IPS-NIHi11 (cell line): ENCODE results near the gene JAKMIP3.
"Not testable (repeated sequence)": the region's sequence is repeated elsewhere in the genome, so short reads cannot be mapped to it uniquely, and the experiment has no call there.

Experiments used
- DNase-seq: peaks from one replicate; pipeline ENCODE4 v3.0.0; 2012; ENCODE audit warnings: mixed read lengths, low spot score

Gene JAKMIP3

DNA sequence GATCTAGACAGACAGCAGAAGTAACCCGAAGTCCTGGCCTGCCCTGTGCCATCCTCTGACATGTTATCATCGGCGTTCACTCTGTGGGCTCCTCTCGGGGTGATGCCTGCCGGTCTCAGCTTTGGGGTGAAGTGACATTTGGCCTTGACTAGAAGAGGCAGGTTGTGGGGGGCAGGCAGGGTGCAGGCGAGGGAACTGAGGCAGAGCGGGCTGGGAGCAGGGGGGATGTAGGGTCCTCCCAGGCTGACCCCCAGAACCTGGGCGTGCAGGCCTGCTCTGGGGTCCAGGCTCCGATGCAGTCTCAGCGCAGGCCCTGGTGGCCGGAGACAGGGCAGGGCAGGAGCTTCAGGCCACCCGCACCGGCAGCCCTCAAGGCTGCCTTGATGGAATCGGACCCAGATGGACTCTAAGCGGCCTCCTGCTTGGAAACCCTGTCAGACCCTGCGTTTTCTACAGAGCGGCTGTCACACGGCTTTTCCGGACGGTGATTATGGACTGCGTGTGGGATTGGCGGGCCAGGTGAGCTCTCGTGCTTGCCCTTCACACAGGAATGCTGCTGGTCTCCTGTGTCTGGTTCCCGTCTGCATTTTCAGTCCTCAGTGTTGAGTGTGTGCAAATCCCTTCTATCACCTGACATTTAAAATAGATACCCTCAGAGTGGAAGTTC, 842 bp upstream of the JAKMIP3 start:
- no peak for DNase-seq

DNA sequence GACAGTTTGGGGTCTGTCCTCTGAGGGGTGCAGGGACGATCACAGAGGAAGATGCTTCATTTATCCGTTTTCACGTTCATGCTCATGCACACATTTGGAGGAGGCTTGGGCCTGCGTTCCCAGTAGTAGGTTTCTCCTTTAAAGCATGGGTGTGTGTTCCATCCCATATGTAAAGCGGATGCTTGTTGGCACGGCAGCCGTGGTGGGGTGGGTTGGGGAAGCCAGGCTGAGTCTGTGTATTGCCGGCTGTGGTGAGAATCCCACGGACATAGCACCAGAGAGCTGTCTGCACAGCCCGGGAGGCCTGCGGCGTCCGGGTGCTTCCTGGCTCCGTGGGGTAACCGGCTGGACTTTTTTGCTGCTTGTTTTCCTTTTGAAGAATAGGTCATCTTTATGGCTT, 440 bp downstream of the JAKMIP3 start:
- DNase-seq: no peak

DNA sequence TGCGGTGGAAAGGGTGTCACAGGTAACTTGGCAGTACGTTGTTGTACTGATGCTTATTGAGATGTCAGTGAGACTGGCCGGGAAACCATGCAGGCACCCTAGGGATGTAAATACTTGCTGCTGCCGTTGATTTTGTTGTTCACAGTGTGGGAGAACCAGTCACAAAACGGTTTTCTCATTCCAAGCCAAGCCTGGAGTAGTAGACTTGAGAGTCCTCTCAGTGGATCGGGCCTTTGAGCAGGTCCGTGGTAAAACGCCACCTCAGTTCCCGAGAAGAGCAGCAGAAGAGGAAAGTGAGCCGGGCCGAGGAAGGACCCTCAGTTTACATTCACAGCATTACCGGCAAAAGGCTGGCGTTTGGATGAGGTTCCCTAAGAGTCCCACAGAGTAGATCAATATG, 1.1 kb downstream of the JAKMIP3 start:
- no peak for DNase-seq

DNA sequence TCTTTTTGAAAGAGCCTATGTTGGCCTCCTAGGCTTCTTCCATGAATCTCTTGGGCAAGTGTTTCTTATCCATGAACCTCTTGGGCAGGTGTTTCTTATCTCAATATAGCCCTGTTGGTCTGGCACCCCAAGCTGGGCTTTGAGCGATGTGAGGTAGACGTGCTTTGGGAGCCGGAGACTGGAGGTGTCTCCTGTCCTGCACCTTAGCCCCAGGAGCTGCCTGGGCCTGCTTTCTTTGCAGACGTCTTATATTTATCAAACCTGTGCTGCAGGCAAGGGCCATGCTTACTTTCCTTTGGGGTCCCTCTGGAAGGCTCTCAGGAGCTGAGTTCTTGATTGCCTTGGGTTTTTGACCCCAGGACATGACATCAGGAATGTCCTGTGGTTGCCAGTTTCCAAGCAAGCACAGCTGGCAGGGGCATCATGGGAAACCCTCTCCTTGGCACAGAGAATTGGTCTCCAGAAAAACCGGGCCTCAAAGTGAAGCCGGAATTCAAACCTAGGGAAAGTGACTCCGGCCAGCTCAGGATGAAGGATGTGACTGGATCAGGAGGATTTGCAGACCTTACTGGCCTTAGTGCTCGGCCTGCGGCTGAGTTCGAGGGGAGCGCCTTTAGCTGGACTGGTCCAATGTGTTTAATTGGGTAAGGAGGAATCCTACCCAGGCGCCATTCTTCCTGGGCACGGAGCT, 2.8 kb downstream of the JAKMIP3 start:
- no peak for DNase-seq

DNA sequence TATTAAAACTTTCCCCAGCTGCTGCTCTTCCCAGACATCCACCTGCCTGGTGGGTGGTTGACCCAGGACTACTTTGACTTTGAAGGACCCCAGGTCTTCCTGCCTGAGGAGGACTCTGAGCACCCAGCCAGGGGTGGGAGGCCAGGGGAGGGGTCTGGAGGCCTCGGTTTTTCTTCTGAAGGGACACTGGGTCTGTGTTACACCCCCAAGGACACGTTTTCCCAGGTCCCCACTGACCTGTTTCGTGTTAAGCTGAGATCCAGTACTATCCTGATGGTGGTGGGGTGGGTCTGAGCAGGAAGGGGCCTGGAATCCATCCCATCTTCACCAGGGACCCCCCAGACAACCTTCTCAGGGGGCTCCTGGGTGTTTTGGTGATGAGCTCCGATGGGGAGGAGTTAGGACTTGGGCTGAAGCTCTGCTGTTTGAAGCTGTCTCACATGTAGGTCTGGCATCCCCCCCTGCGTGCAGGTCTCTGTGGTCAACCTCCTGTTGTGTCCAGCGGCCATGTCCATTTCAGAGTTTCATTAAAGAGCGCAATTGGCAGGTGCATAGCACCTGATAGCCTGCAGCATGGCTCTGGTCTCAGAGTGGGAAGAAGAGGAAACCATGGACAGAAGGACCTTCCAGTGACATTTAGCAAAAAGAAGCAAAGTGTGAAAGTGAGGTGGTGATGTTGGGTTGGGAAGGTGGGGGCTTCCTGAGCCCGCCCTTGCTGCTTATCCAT, 3.5 kb downstream of the JAKMIP3 start:
- no peak for DNase-seq

DNA sequence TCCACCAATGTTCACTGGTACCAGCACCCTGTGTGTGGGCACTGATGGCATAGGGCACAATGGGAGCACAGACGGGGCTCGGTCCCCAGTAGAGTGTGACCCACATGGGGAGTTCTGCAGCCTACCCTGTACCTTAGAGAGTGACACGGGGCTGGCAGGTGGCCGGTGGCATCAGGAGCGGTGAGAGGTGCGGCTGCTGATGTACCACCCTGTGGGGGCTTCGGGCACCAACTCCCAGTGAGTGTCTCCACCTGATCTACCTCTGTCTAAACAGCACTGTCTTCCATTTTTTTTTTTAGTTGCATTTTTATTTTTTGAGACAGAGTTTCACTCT, 4.1 kb downstream of the JAKMIP3 start:
- no peak for DNase-seq

DNA sequence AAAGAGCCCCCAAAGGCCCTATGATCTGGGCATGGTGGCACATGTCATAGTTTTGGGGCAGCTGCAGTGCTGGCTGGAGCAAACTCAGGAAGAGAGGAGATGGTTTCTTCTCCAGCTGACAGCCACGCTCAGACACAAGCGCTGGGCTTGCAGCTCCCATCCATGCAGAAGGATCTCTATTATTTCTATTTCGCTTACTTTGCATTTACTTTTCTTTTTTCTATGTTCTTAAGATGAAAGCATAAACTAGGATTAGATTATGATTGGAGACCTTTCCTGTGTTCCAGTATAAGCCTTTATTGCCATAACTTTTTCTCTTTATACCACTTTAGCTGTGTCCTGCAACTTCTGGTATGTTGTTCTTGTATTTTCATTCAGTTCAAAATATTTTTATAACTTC, 5.0 kb downstream of the JAKMIP3 start:
- no peak for DNase-seq

DNA sequence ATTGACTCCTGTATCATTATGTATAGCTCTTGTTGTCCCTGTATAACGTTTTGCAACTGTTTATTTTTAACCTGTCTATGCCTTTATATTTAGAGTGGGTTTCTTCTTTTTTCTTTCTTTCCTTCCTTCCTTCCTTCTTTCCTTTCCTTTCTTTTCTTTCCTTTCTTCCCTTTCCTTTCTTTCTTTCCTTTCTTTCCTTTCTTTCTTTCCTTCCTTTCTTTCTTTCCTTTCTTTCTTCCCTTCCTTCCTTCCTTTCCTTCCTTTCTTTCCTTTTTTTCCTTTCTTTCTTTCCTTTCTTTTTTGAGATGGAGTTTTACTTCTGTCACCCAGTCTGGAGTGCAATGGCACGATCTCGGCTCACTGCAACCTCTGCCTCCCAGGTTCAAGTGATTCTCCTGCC, 5.9 kb downstream of the JAKMIP3 start:
- no peak for DNase-seq

DNA sequence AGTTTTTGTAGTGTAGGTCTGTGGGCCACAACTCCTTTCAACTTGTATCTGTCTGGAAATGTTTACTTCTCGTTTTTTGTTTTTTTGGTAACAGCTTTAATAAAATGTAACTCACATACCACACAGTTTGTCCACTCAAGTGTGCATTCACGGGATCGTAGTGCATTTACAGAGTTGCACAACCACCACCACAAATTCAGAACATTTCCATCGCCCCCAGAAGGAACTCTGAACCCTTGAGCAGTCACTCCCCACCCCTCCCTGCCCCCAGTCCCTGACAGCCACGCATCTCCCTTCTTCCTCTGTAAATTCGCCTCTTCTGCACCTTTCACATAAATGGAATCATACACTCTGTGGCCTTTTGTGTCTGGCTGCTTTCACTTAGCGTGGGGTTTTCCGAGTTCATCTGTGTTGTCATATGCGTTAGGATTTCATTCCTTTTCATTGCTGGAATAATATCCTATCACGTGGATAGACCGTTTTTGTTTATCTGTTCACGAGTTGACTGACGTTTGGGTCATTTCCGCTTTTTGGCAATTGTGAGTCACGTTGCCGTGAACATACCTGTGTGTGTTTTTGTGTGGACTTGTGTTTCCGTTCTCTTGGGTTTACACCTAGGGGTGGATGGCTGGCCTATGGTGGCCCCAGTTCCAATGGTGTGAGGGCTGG, 10.3 kb downstream of the JAKMIP3 start:
- DNase-seq: no peak

DNA sequence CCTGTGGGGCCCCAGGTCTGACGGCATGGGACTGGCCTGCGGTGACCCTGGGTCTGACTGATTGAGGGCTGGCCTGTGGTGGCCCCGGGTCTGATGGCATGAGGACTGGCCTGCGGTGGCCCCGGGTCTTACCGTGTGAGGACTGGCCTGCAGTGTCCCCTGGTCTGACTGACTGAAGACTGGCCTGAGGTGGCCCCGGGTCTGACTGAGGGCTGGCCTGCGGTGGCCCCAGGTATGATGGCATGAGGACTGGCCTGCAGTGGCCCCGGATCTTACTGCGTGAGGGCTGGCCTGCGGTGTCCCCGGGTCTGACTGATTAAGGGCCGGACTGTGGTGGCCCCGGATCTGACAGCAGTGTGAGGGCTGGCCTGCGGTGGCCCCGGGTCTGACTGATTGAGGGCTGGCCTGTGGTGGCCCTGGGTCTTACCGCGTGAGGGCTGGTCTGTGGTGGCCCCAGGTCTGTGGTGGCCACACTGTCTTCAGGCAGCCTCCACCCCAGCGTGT, 10.9 kb downstream of the JAKMIP3 start:
- no peak for DNase-seq

DNA sequence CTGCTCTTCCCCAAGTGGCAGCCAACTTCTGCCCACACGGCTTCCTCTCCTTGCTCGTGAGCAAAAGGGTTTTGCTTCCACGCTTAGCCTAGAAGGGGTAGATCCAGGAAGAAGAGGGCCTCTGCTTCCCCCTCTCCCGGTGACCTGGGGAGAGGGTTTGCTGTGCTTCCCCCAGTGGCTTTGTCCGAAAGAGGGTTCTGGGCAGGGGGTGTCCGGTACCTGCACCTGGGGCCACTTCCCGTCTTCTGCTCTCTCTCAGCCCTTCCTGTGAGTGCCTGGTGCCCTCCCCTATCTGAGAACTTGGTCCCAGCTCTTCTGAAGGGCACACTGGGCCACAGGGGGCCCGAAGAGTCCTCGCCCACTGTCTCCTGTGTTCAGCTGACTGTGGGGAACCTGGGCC, 11.3 kb downstream of the JAKMIP3 start:
- no peak for DNase-seq

DNA sequence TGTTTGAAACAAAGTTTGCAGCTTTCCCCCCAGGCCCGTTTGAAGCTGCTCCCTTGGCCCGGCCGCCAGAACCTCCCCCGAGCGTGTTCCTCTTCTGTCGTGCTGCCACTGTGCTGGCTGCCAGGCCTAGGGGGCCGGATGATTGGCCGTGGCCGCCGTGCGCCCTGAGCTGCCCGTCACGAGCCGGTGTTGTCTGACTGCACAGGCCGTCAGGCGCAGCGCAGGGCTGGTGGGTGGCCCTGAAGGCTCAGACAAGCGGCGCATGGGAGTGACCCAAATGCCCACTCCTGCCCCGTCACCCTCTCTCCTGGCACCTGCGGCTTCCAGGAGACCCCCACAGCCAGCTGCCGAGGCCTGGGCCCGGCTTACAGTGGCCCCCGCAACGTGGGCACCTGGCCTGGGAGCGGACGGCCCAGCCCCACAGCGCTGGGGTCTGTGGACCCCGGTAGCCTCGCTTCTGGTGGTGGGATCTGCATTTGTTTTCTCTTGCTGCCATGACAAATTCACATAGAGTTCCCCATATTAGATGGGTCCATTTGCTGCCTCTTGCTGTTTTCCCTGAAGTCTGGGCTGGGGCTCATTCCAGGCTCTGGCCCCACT, 13.1 kb downstream of the JAKMIP3 start:
- no peak for DNase-seq

DNA sequence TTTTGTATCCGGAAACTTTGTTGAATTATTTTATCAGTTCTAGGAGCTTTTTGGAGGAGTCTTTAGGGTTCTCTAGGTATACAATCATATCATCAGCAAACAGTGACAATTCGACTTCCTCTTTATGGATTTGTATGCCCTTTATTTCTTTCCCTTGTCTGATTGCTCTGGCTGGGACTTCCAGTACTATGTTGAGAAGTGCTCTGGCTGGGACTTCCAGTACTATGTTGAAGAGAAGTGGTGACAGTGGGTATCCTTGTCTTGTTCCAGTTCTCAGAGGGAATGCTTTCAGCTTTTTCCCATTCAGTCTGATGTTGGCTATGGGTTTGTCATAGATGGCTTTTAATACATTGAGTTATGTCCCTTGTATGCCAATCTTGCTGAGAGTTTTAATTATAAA, 18.6 kb downstream of the JAKMIP3 start:
- DNase-seq: not testable (repeated sequence)

DNA sequence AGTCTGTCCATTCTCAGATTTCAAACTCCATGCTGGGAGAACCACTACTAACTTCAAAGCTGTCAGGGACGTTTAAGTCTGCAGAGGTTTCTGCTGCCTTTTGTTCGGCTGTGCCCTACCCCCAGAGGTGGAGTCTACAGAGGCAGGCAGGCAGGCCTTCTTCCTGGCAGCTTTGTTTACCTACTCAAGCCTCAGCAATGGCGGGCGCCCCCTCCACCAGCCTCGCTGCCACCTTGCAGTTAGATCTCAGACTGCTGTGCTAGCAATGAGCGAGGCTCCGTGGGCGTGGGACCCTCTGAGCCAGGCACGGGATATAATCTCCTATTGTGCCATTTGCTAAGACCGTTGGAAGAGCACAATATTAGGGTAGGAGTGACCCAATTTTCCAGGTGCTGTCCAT, 27.5 kb downstream of the JAKMIP3 start:
- DNase-seq: not testable (repeated sequence)

DNA sequence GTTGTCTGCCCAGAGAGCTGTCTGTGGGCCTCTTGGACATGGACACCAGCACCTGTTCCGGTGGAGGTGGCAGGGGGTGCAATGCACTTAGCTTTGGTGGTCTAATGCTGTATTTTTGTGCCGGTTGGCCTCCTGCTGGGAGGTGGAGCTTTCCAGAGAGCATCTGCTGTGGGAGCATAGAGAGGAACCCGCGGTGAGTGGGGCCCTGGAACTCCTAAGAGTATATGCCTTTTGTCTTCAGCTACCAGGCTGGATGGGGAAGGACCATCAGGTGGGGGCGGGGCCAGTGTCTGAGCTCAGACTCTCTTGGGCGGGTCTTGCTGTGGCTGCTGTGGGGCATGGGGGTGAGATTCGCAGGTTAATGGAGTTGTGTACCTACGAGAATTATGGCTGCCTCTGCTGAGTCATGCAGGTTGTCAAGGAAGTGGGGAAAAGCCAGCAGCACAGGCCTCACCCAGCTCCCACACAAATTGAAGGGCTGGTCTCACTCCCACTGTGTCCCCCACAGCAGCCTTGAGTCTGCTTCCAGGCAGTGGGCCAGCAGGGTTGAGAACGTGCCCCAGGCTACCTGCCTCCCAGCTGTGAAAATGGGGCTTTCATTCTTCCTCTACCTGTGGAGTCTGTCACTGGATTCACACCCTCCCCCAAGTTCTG, 29.0 kb downstream of the JAKMIP3 start:
- DNase-seq: no peak

DNA sequence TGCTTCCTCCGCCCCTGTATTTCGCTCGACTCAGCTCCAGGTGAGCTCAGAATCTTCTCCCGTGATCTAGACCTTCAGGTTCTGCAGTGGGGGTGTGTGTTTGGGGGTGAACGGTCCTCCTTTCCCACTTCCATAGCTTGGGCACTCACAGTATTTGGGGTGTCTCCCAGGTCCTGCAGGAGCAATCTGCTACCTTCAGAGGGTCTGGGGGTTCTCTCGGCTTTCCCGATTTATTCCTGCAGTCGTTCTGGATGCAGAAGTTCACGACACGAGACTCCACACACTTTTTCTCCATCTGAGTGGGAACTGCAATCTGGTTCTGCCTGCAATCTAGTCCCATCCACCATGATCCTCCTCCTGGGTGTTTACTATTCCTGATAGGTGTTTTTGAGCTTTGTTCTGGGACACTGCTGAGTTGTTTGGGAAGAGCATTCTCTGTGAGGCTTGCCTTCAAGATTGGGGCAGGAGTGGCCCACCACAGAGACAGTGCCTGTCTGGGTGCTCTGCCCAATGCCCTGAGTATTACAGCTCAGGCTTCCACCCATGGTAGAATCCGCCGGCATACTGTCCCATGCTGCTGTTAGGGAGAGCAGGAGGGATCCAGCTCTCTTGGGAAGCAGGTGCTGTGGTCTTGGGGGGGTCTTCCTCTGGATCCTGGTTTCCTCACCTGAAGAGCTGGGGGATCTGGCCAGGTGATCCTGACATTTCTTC, 29.8 kb downstream of the JAKMIP3 start:
- no peak for DNase-seq

DNA sequence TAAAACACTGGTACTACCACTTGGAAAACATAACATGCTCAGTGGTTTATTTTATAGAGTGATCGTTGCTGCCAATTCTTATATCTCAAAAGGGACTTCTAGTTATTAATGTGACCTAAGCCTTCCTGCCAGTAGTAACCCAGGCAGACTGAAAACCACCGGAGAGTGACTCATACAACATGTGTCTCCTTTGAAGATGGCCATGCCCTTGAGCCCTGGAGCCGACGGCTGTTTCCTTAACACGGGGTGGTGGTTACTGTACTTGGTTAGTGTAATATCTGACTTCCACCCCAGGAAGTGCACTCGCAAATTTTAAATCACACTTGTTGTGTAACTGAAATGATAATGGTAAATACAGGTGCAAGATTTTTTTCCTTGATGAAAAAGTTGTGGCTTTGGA, 30.5 kb downstream of the JAKMIP3 start:
- DNase-seq: no peak

DNA sequence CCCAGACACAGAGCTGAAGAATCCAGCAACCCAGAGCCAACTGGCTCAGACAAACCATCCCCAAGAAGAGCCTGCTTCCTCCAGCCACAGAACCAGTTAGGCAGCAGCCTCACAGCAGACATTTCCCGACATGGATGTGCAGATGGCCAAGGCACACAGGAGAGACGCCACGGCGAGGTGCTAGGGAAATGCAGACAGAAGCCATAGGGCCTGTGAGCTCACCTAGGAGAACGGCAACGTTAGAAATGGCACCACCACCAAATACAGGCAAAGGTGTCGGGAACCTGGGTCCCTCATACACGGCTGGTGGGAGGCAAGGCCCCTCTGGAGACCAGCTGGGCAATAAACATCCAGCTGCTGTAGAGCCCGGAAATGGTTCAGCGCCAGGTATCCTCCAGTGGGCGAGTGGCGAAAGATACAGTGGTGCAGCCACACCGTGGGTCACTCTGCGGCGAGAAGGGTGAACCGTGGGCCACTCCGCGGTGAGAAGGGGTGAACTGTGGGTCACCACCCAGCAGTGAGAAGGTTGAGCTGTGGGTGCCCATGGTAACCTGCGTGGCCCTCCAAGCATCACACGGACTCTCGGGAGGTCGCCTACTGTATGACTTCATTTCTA, 31.2 kb downstream of the JAKMIP3 start:
- DNase-seq: no peak

DNA sequence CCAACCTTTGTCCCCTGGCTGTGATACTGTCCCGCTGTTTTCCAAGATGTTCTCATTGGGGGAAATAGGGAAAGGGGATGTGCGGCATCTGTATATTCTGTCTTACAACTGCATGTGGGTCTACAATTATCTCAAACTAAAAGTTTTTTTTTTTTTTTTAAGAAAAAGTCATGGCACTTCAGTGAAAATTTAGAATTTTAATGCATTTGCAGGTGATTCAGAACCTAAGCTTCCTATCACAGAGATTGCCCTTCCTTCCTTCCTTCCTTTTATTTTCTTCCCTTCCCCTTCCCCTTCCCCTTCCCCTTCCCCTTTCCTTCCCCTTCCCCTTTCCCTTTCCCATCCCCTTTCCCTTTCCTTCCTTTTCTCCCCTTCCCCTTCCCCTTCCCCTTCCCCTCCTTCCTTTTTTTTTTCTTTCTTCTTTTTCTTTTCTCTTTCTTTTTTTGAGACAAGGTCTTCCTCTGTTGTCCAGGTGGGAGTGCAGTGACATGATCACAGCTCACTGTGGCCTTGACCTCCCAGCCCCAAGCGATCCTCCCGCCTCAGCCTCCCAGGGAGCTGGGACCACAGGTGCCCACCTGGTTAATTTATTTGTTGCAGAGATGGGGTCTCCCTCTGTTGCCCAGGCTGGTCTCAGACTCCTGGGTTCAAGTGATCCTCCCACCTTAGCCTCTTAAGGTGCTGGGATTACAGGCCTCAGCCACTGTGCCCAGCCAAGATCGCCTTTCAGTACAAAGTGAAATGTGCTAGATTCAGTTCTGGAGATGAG, 32.0 kb downstream of the JAKMIP3 start:
- no peak for DNase-seq
